NCI-H446 (cell line): ENCODE data around the gene PFN1.
"Not testable (repeated sequence)": the region's sequence is repeated elsewhere in the genome, so short reads cannot be mapped to it uniquely, and the experiment has no call there.

Source experiments
- DNase-seq, 2 experiments: peaks; one replicate each; lab custom pipeline; 2025; lab: John Stamatoyannopoulos, UW

PFN1 gene

GRCh38 chr17:4921320-4921719, 27.0 kb downstream of the PFN1 start:
- no peak for DNase-seq

GRCh38 chr17:4920351-4921048, 27.8 kb downstream of the PFN1 start:
- DNase-seq = no peak

DNA sequence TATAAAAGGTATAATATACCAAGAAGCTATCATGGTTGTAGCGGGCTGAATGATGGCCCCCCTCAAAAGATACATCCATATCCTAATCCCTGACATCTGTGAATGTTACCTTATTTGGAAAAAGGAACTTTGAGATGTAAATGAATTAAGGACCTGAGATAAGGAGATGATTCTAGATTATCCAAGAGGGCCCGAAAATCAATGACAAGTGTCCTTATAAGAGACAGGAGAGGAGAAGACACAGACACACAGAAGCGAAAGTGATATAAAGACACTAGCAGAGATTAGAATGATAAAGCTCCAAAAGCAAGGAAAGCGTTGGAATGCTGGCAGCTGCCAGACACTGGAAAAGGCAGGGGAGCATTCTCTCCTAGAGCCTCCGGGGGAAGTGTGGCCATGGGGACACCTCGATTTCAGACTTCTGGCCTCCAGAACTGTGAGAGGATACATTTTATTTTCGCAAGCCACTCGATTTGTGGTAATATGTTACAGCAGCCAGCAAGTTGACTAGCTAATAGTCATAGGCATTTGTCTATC, 28.8 kb downstream of the PFN1 start:
- DNase-seq = no peak

- not testable (repeated sequence) for DNase-seq
Observed at GRCh38 chr17:4914551-4914950, 33.8 kb downstream of the PFN1 start.

GRCh38 chr17:4913994-4914393, 34.3 kb downstream of the PFN1 start:
- no peak for DNase-seq

- peak; percentile 10 to 77 for DNase-seq
Observed at GRCh38 chr17:4908711-4909496, 39.4 kb downstream of the PFN1 start.

GRCh38 chr17:4908301-4908700, 40.0 kb downstream of the PFN1 start:
- no peak for DNase-seq

DNA sequence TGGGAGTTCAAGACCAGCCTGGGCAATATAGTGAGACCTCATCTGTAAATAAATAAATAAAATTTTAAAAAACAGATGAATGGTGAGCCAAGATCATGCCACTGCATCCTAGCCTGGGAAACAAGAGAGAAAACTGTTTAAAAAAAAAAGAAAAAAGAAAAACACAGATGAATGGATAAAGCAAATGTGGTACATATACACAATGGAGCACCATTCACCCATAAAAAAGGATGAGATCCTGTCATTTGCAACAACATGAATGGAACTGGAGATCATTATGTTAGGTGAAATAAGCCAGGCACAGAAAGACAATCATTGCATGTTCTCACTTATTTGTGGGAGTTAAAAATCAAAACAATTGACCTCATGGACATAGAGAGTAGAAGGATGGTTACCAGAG, 41.7 kb downstream of the PFN1 start:
- not testable (repeated sequence) for DNase-seq

DNA sequence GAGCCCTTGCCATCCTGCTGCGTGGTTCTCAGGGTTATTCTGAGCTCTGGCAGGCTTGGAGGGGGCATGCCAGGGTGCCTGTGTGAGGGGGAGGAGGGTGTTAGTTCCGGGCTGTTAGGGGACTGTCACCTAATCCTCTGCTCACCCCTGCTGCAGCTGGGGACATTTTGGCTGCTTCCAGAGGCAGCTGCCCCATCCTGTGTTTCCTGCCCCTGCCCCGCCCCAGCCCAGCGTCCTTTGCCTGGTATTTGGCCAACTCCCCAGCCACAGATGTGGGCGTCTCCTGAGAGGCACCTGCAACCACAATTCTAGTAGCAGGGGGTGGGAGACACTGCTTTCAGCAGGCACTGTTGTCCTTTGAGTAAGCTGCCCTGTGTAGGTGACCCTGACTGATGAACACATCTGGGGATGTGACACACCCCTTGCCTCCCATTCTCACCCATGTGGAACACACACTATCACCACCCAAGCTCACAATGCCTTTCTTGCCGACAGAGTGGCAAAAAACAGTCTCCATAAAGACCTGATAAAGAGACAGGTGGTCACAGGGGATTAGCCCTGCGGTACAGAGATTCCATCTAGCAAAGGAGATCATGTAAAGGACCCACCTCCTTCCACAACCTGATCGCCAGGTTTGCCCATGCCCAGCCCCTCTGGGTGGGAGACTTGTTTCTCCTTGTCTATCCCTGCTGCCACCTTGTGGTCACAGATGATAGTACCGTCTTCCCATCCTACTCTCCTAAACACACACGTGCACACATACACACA, 45.1 kb downstream of the PFN1 start, which contains the start of gene CHRNE:
Gene CHRNE (minus strand): TSS at position 48 of the 768 bp plus-strand sequence. CDS start 35 bp downstream, at position 13.
- DNase-seq = peak; percentile 47 to 68

GRCh38 chr17:4902540-4902939, 45.8 kb downstream of the PFN1 start:
- no peak for DNase-seq

GRCh38 chr17:4901648-4902344, 46.5 kb downstream of the PFN1 start:
- no peak for DNase-seq

DNA sequence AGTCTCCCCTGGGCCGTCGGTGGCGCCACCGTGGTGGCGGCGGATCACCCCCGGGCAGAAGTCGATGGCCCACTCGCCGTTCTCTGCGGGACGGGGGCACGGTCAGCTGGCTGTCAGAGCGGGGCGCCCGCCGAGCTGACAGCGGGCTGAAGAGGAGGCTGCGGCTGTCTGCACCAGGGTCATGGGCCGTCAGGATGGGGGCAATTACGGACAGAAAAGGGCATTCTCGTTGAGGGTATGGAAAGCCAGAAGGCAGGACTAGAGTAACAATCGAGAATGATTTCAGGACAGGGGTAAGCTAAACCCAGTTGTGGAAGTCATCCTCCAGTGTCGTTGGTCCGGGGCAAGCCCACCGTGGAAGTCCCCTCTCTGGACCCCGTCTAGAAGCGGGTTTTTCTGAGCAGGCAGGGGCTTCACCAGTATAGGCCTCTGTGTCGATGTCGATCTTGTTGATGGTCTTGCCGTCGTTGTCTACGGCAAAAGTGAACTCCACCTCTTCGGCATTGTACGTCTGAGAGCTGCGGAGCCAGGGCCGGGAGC, 47.2 kb downstream of the PFN1 start:
- DNase-seq = no peak

GRCh38 chr17:4900231-4901107, 47.9 kb downstream of the PFN1 start:
- no peak for DNase-seq

DNA sequence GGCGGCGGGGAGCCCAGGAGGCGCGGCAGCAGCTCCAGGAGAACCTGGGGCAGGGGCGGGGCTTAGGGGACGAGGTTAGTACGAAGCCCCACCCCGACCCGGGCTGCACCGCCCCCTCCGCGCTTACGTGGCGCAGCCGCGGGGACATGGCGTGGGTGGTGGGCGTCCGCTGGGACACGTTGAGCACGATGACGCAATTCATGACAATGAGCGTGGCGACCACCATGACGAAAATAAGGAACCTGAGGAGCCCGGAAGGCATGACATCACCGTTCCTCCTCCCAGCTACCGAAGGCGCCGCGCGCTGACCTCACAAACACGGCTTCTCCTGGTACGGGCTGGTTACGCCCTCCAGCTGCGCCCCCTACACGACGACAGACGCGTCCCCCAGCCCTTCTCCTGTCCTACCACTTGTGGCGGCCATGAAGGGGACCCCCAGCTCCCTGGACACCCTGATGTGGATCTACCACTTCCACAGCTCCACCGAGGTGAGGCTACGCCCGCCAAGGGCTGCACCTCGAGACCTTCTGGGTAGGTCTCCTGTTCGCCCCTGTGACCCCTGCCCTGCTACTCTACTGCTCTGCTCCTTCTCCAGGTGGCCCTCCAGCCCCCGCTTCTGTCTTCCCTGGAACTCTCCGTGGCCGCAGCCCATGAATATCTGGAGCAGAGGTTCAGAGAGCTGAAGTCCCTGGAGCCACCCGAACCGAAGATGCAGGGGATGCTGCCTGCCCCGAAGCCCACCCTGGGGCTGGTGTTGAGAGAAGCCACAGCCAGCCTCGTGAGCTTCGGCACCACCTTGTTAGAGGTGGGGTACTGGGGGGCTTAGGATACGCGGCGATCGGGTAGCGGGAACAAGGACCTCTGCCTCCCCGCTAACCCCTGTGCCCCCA, 48.7 kb downstream of the PFN1 start, which contains the start of gene C17orf107:
Gene C17orf107 (plus strand): TSS at position 196 of the 890 bp plus-strand sequence. CDS start 227 bp downstream, at position 423.
- DNase-seq = no peak

GRCh38 chr17:4898927-4899326, 49.4 kb downstream of the PFN1 start:
- no peak for DNase-seq

GRCh38 chr17:4898351-4898750, 50.0 kb downstream of the PFN1 start:
- no peak for DNase-seq

DNA sequence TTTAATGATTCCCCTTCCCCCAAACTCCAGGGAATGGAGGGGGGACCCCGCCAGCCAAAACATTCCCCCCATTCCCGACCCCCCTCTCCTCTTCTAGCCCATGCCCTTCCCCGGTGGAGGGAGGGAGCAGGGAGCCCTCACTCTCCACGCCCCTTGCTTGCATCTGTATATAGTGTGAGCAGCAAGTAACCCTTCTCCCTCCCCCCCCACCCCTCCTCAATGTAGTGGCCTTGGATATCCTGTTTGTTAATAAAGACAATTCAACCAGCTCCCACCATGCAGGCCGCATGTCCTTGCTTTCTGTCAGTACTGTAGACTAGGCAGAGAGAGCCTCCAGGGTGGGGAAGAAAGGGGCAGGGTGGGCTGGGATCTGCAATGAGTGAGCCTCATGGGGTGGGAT, 50.5 kb downstream of the PFN1 start:
- DNase-seq = no peak

DNA sequence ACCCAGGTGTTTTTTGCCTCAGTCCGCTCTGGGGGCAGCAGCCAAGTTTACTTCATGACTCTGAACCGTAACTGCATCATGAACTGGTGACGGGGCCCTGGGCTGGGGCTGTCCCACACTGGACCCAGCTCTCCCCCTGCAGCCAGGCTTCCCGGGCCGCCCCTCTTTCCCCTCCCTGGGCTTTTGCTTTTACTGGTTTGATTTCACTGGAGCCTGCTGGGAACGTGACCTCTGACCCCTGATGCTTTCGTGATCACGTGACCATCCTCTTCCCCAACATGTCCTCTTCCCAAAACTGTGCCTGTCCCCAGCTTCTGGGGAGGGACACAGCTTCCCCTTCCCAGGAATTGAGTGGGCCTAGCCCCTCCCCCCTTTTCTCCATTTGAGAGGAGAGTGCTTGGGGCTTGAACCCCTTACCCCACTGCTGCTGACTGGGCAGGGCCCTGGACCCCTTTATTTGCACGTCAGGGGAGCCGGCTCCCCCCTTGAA, 51.1 kb downstream of the PFN1 start:
- DNase-seq = no peak
